GM21576 (cell line): ENCODE measurements around the gene STK4.
A peak's percentile ranks its signal among the peaks of the same experiment; 100 is the strongest.

Experiments used
- ATAC-seq: cut with Tn5 transposase; IDR thresholded peaks from one replicate; pipeline ENCODE4 v1.9.1; 2021; ENCODE audit warnings: mild to moderate bottlenecking, moderate library complexity; ENCODE audit not compliant: unreplicated experiment

The STK4 gene

DNA sequence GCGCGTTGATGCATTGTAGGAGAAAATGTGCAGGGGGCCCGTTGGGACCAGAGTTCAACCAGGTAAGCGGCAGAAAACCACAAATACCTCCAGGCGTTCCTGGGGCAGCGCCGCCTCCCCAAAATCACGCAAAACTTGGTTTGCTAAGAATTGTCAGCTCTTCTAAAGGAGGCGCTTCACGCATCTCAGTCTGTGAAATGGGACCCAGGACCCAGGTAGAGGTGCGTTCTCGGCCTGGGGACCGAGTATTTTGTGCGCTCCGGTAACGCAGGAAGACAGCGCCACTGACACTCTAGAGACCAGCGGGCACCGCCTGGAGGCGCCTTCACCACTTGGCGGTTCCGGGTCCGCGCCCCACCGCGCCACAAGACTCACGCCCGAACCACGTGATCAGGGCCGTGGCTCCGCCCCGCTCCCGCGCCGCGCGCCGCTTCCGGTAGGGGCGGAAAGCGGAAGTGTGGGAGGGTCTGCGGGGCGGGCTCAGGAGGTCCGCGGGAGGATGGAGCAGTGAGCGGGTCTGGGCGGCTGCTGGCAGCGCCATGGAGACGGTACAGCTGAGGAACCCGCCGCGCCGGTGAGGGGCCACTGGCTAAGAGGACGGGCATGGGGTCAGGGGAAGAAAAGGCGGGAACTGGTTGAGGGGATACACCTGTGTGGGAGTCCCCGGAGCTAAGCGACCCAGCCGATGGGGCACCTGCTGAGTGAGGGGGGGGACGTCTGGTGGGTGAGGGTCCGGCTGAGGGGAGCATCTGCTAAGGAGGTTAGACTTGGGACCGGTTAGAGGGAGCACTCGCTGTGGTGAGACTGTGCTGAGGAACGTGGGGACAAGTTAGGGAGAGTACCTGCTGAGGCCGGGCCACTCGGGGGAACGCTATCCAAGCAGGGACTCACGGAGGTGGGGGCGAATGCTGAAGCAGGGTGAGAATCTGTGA, at the start of gene STK4:
STK4 (plus strand) TSS at position 483 of the 932 bp plus-strand sequence; CDS start at position 540, 57 bp downstream.
- ATAC-seq: peak; percentile 67

DNA sequence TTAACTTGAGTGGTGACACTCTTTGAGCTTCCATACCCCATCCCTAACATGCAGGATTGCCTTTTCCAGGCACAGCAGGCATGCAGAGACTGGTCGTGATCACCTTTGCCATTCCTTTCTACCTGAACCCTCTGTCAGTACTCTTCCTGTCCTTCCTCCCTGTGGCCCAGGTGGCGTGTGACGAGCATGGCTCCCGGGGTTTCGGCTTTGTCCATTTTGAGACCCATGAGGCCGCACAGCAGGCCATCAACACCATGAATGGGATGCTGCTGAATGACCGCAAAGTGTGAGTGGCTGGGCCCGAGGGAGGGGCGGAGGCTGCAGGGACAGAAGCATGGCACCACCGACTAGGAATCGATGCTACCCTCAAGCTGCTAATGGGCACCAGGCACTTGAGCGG, 49.7 kb upstream of the STK4 start:
- ATAC-seq: no peak

DNA sequence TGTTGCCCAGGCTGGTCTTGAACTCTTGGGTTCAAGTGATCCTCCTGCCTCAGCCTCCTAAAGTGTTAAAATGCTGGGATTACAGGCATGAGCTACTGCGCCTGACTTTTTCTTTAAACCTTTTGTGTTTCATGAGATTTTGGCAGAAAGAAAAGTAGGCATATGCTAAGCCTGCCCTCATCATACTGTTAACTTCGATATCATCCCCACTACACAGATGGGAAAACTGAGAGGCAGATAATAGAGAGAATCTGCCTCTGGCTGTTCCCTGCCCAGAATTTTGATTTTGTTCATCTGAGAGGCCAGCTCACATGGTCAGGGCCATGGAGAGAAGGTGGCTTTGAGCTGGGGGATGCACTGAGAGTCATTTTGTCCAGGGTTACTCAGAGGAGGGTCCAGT, 48.9 kb upstream of the STK4 start:
- ATAC-seq: no peak

- no peak for ATAC-seq
Measured at GRCh38 chr20:44918342-44918741, 48.0 kb upstream of the STK4 start.

- ATAC-seq: no peak
Measured at GRCh38 chr20:44918761-44919160, 47.6 kb upstream of the STK4 start.

DNA sequence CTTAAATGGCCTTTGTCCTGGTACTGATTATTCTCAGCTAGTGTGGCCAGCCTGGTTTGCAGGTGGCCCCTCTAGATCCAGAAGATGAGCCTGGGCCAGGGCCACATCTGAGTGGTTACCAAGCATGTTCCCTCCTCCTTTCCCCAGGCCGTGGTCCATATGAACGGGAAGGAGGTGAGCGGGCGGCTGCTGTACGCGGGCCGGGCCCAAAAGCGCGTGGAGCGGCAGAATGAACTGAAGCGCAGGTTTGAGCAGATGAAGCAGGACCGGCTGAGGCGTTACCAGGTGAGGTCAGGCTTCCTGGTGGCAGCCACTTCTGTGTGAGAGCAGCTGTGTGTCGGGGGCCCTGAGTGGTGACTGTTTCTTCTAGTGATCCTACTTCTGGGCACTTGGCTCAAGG, 44.9 kb upstream of the STK4 start:
- ATAC-seq: no peak

- ATAC-seq: no peak
Measured at GRCh38 chr20:44924541-44924940, 41.8 kb upstream of the STK4 start.

GRCh38 chr20:44928595-44928994, 37.7 kb upstream of the STK4 start:
- no peak for ATAC-seq

DNA sequence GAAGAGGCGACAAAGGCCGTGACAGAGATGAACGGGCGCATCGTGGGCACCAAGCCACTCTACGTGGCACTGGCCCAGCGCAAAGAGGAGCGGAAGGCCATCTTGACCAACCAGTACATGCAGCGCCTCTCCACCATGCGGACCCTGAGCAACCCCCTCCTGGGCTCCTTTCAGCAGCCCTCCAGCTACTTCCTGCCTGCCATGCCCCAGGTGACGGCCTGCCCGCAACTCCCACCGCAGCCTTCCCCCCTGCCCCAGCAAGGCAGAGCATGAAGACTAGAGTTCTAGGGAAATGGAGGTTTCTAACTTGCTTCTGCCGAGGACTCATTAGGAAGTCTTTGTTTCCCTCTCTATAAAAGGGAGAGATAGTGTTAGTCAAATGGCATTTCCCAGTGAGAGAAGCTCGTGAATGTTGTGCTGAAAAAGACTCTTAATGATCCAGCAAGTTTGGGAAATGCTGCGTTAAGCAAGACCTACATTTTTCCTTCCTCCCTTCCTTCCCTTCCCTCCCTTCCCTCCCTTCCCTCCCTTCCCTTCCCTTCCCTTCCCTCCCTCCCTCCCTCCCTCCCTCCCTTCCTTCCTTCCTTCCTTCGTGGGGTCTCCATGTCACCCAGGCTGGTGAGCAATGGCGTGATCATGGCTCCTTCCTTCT, 35.7 kb upstream of the STK4 start:
- no peak for ATAC-seq

- no peak for ATAC-seq
Measured at GRCh38 chr20:44931911-44932310, 34.4 kb upstream of the STK4 start.

- no peak for ATAC-seq
Measured at GRCh38 chr20:44932916-44933315, 33.4 kb upstream of the STK4 start.

GRCh38 chr20:44936510-44936909, 29.8 kb upstream of the STK4 start:
- no peak for ATAC-seq

DNA sequence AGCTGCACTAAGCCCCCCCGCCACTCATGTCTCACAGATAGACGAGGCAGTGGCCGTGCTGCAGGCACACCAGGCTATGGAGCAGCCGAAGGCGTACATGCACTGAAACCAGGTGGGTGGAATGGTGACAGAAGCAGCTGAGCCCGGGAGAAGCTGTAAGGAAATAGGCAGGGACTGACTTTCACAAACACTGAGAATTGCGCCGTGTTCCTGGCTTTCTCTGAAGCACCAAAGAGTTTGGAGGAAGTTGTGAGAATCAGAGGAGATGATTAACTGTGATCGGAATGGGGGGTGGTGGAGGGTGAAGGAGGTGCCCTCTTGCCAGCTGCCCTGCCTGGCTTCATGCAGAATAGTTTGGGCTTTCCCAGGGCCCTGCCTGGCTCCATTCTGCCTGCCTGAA, 27.7 kb upstream of the STK4 start:
- no peak for ATAC-seq

- ATAC-seq: no peak
Measured at GRCh38 chr20:44941120-44941691, 25.1 kb upstream of the STK4 start.

- no peak for ATAC-seq
Measured at GRCh38 chr20:44942264-44942973, 23.9 kb upstream of the STK4 start.

- no peak for ATAC-seq
Measured at GRCh38 chr20:44943828-44944227, 22.5 kb upstream of the STK4 start.

DNA sequence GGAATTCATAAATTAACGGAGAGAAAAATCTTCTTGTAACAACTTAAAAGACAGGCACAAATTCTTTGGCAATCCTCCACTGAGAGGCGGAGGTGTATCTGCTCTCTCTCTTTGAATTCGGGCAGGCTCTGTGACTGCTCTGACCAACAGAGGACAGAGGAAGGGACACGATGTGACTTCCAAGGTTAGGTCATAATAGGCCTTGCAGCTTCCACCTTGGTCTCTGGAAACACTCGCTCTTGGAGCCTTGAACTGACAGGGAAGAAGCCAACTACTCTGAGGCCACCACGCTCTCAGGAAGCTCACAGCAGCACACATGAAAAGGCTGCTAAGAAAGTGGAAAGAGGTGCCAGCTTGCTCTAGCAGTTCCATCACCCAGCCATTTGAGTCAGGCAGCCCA, 21.1 kb upstream of the STK4 start:
- ATAC-seq: no peak

- ATAC-seq: no peak
Measured at GRCh38 chr20:44946271-44946852, 19.9 kb upstream of the STK4 start.

GRCh38 chr20:44948107-44948506, 18.2 kb upstream of the STK4 start:
- no peak for ATAC-seq

GRCh38 chr20:44948513-44948912, 17.8 kb upstream of the STK4 start:
- no peak for ATAC-seq

DNA sequence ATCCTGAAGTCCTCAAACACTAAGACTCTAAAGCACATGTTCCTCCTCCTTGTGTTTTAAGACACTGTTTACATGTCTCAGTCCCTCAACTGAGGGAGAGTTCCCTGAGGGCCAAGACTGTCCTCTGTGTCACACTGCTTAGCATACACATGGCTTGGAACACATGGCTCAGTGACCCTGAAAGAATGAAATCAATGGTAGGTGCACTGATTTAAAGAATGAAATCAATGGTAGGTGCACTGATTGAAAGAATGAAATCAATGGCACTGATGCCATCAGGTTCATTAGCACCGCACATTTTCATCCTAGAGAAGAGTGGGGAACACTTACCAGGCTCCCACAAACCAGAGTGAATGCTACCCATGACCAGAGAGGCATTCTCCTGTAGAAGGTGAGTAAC, 15.9 kb upstream of the STK4 start:
- no peak for ATAC-seq
